HepG2 (cell line): ENCODE data around the gene TRIM28. TPM values are rescaled to one million over a fixed set of nuclear protein-coding genes. Genes with fewer than 3 reads are reported as not detected.

Source experiments
- ATAC-seq: fragments of 200-7000 bp; cut with Tn5 transposase; 3 replicates; pipeline ENCODE4 v1.9.1; 2020; ENCODE audit warnings: mild to moderate bottlenecking, moderate library complexity
- BruUV-seq: library from RNA; stranded (reverse); fragments of 400-500 nt; replicated peaks from 2 replicates; lab custom pipeline; 2021; lab: Mats Ljungman, UMichigan
- CTCF ChIA-PET: fragments of 300-600 bp; formaldehyde crosslinking; extraction: SDS; loops from one replicate; lab custom pipeline; 2021; ENCODE audit warnings: low total read pairs, inconsistent platforms, low intra/inter-chr PET ratio; lab: Yijun Ruan, JAX
- POLR2A ChIA-PET: fragments of 350-600 bp; sonication (Branson Sonifier 250); formaldehyde crosslinking; loops from one replicate; lab custom pipeline; 2020; ENCODE audit warnings: antibody characterized with exemption, inconsistent platforms; lab: Yijun Ruan, JAX
- DNase-seq: peaks from one replicate; pipeline ENCODE4 v3.0.0-alpha.2; 2015; ENCODE audit warnings: low spot score
- FAIRE-seq: peaks from 3 replicates; lab custom pipeline; 2011; peaks lifted over from hg19 to GRCh38; lab: Jason Lieb, UNC
- H2AFZ ChIP-seq: one replicate; pipeline ENCODE4 v1.6.1; 2011; ENCODE audit warnings: low read length, inconsistent platforms
- H3K27ac ChIP-seq: fragments of 300-600 bp; 3 replicates; pipeline ENCODE4 v1.8.0; 2011; ENCODE audit warnings: mixed run types, mild to moderate bottlenecking, mixed read lengths, low read length, inconsistent platforms; ENCODE audit not compliant: insufficient read depth; ENCODE audit errors: extremely low read length
- H3K27me3 ChIP-seq, 2 experiments: fragments of 200-600 bp in 1 of 2; 2 replicates in 1 of 2; 3 replicates in 1 of 2; pipeline versions ENCODE4 v1.6.0 to v1.8.0; 2011; ENCODE audit warnings: low read length in 2 of 2, mild to moderate bottlenecking in 2 of 2, moderate library complexity in 2 of 2, inconsistent platforms in 1 of 2; ENCODE audit not compliant: insufficient read depth in 2 of 2, control insufficient read depth in 1 of 2
- H3K36me3 ChIP-seq, 2 experiments: fragments of 200-600 bp in 1 of 2; replicated peaks in 1 of 2; 2 replicates in 1 of 2; 3 replicates in 1 of 2; pipeline versions ENCODE4 v1.5.1 to v1.8.0; 2011; ENCODE audit warnings: low read length in 2 of 2, inconsistent platforms in 1 of 2; ENCODE audit not compliant: insufficient read depth in 2 of 2, control insufficient read depth in 1 of 2
- H3K4me1 ChIP-seq: 2 replicates; pipeline ENCODE4 v1.5.1; 2012; ENCODE audit warnings: low read length, inconsistent platforms; ENCODE audit not compliant: insufficient read depth
- H3K4me2 ChIP-seq: 2 replicates; pipeline ENCODE4 v1.6.0; 2011; ENCODE audit warnings: low read depth, low read length, inconsistent platforms
- H3K4me3 ChIP-seq, 3 experiments: fragments of 200-600 bp in 1 of 3; sonication (generic), shearing (Covaris generic) in 1 of 3; replicated peaks in 1 of 3; 2 replicates each; pipeline ENCODE4 v1.5.1; 2011 to 2016; ENCODE audit warnings: low read length in 3 of 3, inconsistent platforms in 2 of 3, low read depth in 2 of 3, mild to moderate bottlenecking in 2 of 3, control low read depth in 1 of 3, mixed read lengths in 1 of 3; ENCODE audit not compliant: insufficient read depth in 1 of 3
- H3K79me2 ChIP-seq: one replicate; pipeline ENCODE4 v1.6.1; 2011; ENCODE audit warnings: low read length, inconsistent platforms; ENCODE audit not compliant: insufficient read depth
- H3K9ac ChIP-seq: 2 replicates; pipeline ENCODE4 v1.6.0; 2011; ENCODE audit warnings: mild to moderate bottlenecking, low read depth, low read length, inconsistent platforms; ENCODE audit not compliant: insufficient read depth
- H3K9me3 ChIP-seq: 2 replicates; pipeline ENCODE4 v1.5.1; 2012; ENCODE audit warnings: mild to moderate bottlenecking, low read length
- H4K20me1 ChIP-seq: 2 replicates; pipeline ENCODE4 v1.6.0; 2011; ENCODE audit warnings: inconsistent platforms, mild to moderate bottlenecking, low read length, moderate library complexity; ENCODE audit not compliant: insufficient read depth
- ARNT2 ChIP-seq: sonication (generic); formaldehyde crosslinking; IDR thresholded peaks from 2 replicates; pipeline ENCODE4 v1.8.0; 2022; ENCODE audit warnings: mild to moderate bottlenecking, low read depth, missing genetic modification reagents, moderate library complexity
- CC2D1A ChIP-seq: sonication (generic); formaldehyde crosslinking; IDR thresholded peaks from 2 replicates; pipeline ENCODE4 v1.8.1; 2023; ENCODE audit warnings: mild to moderate bottlenecking, missing genetic modification reagents
- MXD4 ChIP-seq: IDR thresholded peaks from 2 replicates; pipeline ENCODE4 v1.6.1; 2016; ENCODE audit warnings: mild to moderate bottlenecking, missing biosample characterization, missing genetic modification reagents
- ONECUT2 ChIP-seq: sonication (generic); formaldehyde crosslinking; IDR thresholded peaks from 2 replicates; pipeline ENCODE4 v1.4.0; 2020; ENCODE audit warnings: missing genetic modification reagents
- PCBP2 ChIP-seq: fragments of 200-400 bp; formaldehyde crosslinking; optimal IDR thresholded peaks from 2 replicates; pipeline ENCODE3; 2018; ENCODE audit warnings: low read length, low read depth; ENCODE audit not compliant: poor library complexity, severe bottlenecking
- REXO4 ChIP-seq: sonication (generic); formaldehyde crosslinking; IDR thresholded peaks from 2 replicates; pipeline ENCODE4 v1.8.0; 2022; ENCODE audit warnings: missing genetic modification reagents, mild to moderate bottlenecking, borderline replicate concordance
- SRSF4 ChIP-seq: fragments of 200-400 bp; formaldehyde crosslinking; IDR thresholded peaks from one replicate; pipeline ENCODE4 v1.6.1; 2018; ENCODE audit warnings: mild to moderate bottlenecking, low read depth, low read length, moderate library complexity; ENCODE audit not compliant: poor library complexity, severe bottlenecking
- ZBTB46 ChIP-seq: sonication (generic); formaldehyde crosslinking; IDR thresholded peaks from 2 replicates; pipeline ENCODE4 v1.4.0; 2020; ENCODE audit warnings: mild to moderate bottlenecking, missing genetic modification reagents, borderline replicate concordance
- ZNF136 ChIP-seq: sonication (generic); formaldehyde crosslinking; IDR thresholded peaks from 2 replicates; pipeline ENCODE4 v1.8.1; 2022; ENCODE audit warnings: low read depth, mild to moderate bottlenecking, moderate library complexity, missing genetic modification reagents
- ZNF841 ChIP-seq: sonication (generic); formaldehyde crosslinking; IDR thresholded peaks from 2 replicates; pipeline ENCODE4 v1.8.1; 2023; ENCODE audit warnings: missing genetic modification reagents, borderline replicate concordance
- ZSCAN5A ChIP-seq: sonication (generic); formaldehyde crosslinking; IDR thresholded peaks from 2 replicates; pipeline ENCODE4 v1.8.0; 2022; ENCODE audit warnings: mild to moderate bottlenecking, missing genetic modification reagents, borderline replicate concordance
- ZXDC ChIP-seq: sonication (generic); formaldehyde crosslinking; IDR thresholded peaks from 2 replicates; pipeline ENCODE4 v1.5.0; 2020; ENCODE audit warnings: mild to moderate bottlenecking, missing genetic modification reagents
- WGBS: methylation state at CpG from one replicate; pipeline ENCODE4 v1.1.6; 2017; ENCODE audit warnings: low lambda C conversion rate; 5-methylcytosine and 5-hydroxymethylcytosine counted together
- in situ Hi-C: cut with HindIII; loops from 2 replicates; pipeline ENCODE4 v1.10.0; 2017; ENCODE audit warnings: low pct_unique_long_range_greater_than_20kb; ENCODE audit not compliant: extremely low pct_ligation_motif_present
- intact Hi-C: fragments of 100-400 bp; cut with micrococcal nuclease; formaldehyde crosslinking; loops from one replicate; pipeline ENCODE4 v1.10.0; 2022; ENCODE audit not compliant: unreplicated experiment
- polyA plus RNA-seq, 8 experiments: library from polyadenylated mRNA; depleted of rRNA in 3 of 8; stranded (reverse) in 7 of 8; unstranded in 1 of 8; fragments of >200 nt; fragmentation: Illumina TruSeq in 4 of 8; extraction: Trizol in 4 of 8; gene quantifications; 2 replicates each; pipeline versions ENCODE4 v1.2.1 to v1.2.3, GENCODE V29; 2011 to 2016; ENCODE audit warnings: low read depth in 4 of 8, missing spikeins in 1 of 8, mixed read lengths in 1 of 8; ENCODE audit not compliant: insufficient read depth in 1 of 8
- total RNA-seq, 5 experiments: library from RNA; depleted of rRNA; stranded (reverse); fragments of >200 nt; fragmentation: Illumina TruSeq; extraction: Trizol; gene quantifications; 2 replicates each; pipeline ENCODE4 v1.2.3, GENCODE V29; 2016; ENCODE audit warnings: low read depth in 1 of 5
- TF ChIP-seq, protein P1 (sequence below): sonication (generic); formaldehyde crosslinking; IDR thresholded peaks from 2 replicates; pipeline ENCODE4 v1.5.0; 2020; ENCODE audit warnings: mild to moderate bottlenecking, missing genetic modification reagents, borderline replicate concordance

Gene TRIM28
- total and polyA plus RNA-seq, 2 of the 13 experiments (the other 11 are each of a cell fraction or from before 2014, with no cell fraction given) = 361 to 439 TPM

GRCh38 chr19:58573658-58574164 is 29.8 kb downstream of the TRIM28 start:
- ATAC-seq (no peak), FAIRE-seq (peak; percentile 4), DNase-seq (no peak)
- POLR2A ChIA-PET = interaction anchor here (0.7 kb wide), 1 partner anchor 295 kb away, joined by 4 read pairs; no protein-coding TSS in a partner anchor
- intact Hi-C loops = no loop called here
- no peaks in the 10 kb centered on the region for H3K9me3 ChIP-seq
- in situ Hi-C loops = no loop called here
- H3K4me3 ChIP-seq = peak overlapping the region; percentile 80 to 86 (median 82)
- no TSS peak for BruUV-seq
- H3K4me1 ChIP-seq = peaks cover 20% of the 10 kb centered on the region
- H3K4me2 ChIP-seq = peak overlapping the region; percentile 91
- H4K20me1 ChIP-seq = no peaks in the 10 kb centered on the region
- 1% methylated on average over 20 of the region's 20 CpGs for WGBS
- H3K27ac ChIP-seq = peak overlapping the region; percentile 93
- peak overlapping the region; percentile 89 for H3K9ac ChIP-seq
- H3K27me3 ChIP-seq = no peaks in the 10 kb centered on the region
- H3K36me3 ChIP-seq = peaks cover 0 to 1% of the 10 kb centered on the region in 2 experiments; a peak in 2 of 5 replicates
- peaks cover 4% of the 10 kb centered on the region for H3K79me2 ChIP-seq
- H2AFZ ChIP-seq = no peak overlapping the region
- CTCF ChIA-PET = no interaction called here
- TF ChIP-seq ZNF136 (no peak), ONECUT2 (peak; percentile 82), CC2D1A (CRISPR knock-in tag) (peak; percentile 47; the same call in 1 of the 2 replicates), SRSF4 (no peak), PCBP2 (peak; percentile 19), ZXDC (CRISPR knock-in tag) (no peak), ZNF841 (CRISPR knock-in tag) (no peak), ZSCAN5A (CRISPR knock-in tag) (0 out of 2 replicates have a peak, but pooled peaks have one; percentile 5), ARNT2 (peak; percentile 44; the same call in 1 of the 2 replicates), REXO4 (CRISPR knock-in tag) (no peak), MXD4 (CRISPR knock-in tag) (no peak), ZBTB46 (CRISPR knock-in tag) (no peak)
- TF ChIP-seq, protein P1, sequence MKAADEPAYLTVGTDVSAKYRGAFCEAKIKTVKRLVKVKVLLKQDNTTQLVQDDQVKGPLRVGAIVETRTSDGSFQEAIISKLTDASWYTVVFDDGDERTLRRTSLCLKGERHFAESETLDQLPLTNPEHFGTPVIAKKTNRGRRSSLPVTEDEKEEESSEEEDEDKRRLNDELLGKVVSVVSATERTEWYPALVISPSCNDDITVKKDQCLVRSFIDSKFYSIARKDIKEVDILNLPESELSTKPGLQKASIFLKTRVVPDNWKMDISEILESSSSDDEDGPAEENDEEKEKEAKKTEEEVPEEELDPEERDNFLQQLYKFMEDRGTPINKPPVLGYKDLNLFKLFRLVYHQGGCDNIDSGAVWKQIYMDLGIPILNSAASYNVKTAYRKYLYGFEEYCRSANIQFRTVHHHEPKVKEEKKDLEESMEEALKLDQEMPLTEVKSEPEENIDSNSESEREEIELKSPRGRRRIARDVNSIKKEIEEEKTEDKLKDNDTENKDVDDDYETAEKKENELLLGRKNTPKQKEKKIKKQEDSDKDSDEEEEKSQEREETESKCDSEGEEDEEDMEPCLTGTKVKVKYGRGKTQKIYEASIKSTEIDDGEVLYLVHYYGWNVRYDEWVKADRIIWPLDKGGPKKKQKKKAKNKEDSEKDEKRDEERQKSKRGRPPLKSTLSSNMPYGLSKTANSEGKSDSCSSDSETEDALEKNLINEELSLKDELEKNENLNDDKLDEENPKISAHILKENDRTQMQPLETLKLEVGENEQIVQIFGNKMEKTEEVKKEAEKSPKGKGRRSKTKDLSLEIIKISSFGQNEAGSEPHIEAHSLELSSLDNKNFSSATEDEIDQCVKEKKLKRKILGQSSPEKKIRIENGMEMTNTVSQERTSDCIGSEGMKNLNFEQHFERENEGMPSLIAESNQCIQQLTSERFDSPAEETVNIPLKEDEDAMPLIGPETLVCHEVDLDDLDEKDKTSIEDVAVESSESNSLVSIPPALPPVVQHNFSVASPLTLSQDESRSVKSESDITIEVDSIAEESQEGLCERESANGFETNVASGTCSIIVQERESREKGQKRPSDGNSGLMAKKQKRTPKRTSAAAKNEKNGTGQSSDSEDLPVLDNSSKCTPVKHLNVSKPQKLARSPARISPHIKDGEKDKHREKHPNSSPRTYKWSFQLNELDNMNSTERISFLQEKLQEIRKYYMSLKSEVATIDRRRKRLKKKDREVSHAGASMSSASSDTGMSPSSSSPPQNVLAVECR (CRISPR knock-in tag) = peak; percentile 39
